GM20000 (cell line): ENCODE data around the gene ANO7.
A peak's percentile ranks its signal among the peaks of the same experiment; 100 is the strongest.

Experiments used
- DNase-seq: peaks from one replicate; pipeline ENCODE4 v3.0.0; 2012; ENCODE audit warnings: low spot score
- CTCF ChIP-seq: IDR thresholded peaks from 2 replicates; pipeline ENCODE4 v1.5.1; 2012; ENCODE audit warnings: mild to moderate bottlenecking, control low read depth; ENCODE audit errors: extremely low read depth, missing control alignments

The ANO7 gene

GRCh38 chr2:241215421-241215820 is 26.9 kb downstream of the ANO7 start:
- no peak for DNase-seq
- TF ChIP-seq CTCF, result no peak

- TF ChIP-seq CTCF, result no peak
Observed at GRCh38 chr2:241216211-241216761, 27.8 kb downstream of the ANO7 start.

GRCh38 chr2:241217320-241218031 is 29.0 kb downstream of the ANO7 start:
- no peak for TF ChIP-seq CTCF
- DNase-seq, result peak; percentile 95

More at GRCh38 chr2:241216211-241216761, 27.8 kb downstream of the ANO7 start:
- DNase-seq, result no peak

- peak; percentile 86 for DNase-seq
- TF ChIP-seq CTCF, result peak; percentile 42
Observed at GRCh38 chr2:241218131-241219029, 29.9 kb downstream of the ANO7 start.

GRCh38 chr2:241219030-241219382 is 30.5 kb downstream of the ANO7 start:
- no peak for TF ChIP-seq CTCF

GRCh38 chr2:241219856-241220356 is 31.4 kb downstream of the ANO7 start:
- no peak for DNase-seq
- no peak for TF ChIP-seq CTCF

More at GRCh38 chr2:241219030-241219382, 30.5 kb downstream of the ANO7 start:
- no peak for DNase-seq
